K562 (cell line): ENCODE results near the gene CCNY. TPM values are rescaled to one million over a fixed set of nuclear protein-coding genes. Genes with fewer than 3 reads are reported as not detected.

Source experiments
- ATF4 ChIP-seq: fragments of 450-650 bp; formaldehyde crosslinking; IDR thresholded peaks from 2 replicates; pipeline ENCODE4 v1.4.0; 2022; ENCODE audit warnings: mild to moderate bottlenecking, moderate library complexity
- BRCA1 ChIP-seq, 2 experiments: fragments of 450-650 bp in 1 of 2; sonication (generic) in 1 of 2; formaldehyde crosslinking in 1 of 2; IDR thresholded peaks; 2 replicates each; pipeline versions ENCODE4 v1.5.0 to v1.6.1; 2017 to 2020; ENCODE audit warnings: mild to moderate bottlenecking in 1 of 2, missing genetic modification reagents in 1 of 2
- CEBPB ChIP-seq: fragments of 450-650 bp; IDR thresholded peaks from 2 replicates; pipeline ENCODE4 v1.6.1; 2016; ENCODE audit warnings: missing genetic modification characterization, missing compliant biosample characterization
- CEBPG ChIP-seq, 3 experiments: fragments of 200-800 bp in 1 of 3; sonication (Bioruptor generic) in 1 of 3; sonication (generic) in 1 of 3; formaldehyde crosslinking in 1 of 3; IDR thresholded peaks in 2 of 3; conservative IDR thresholded peaks in 1 of 3; 2 replicates each; pipeline versions ENCODE4 v1.6.1 to v1.8.0; 2016 to 2022; ENCODE audit warnings: missing compliant biosample characterization in 2 of 3, missing genetic modification characterization in 2 of 3, mild to moderate bottlenecking in 1 of 3, missing genetic modification reagents in 1 of 3
- FOXA3 ChIP-seq, 2 experiments: fragments of 450-650 bp in 1 of 2; sonication (generic) in 1 of 2; formaldehyde crosslinking; IDR thresholded peaks in 1 of 2; conservative IDR thresholded peaks in 1 of 2; 2 replicates each; pipeline versions ENCODE4 v1.4.0 to v1.8.0; 2020 to 2022; ENCODE audit warnings: mild to moderate bottlenecking in 2 of 2, missing genetic modification reagents in 1 of 2
- MYC ChIP-seq, 2 experiments: fragments of 250-450 bp in 1 of 2; sonication (Bioruptor Pico) in 1 of 2; IDR thresholded peaks; 2 replicates each; pipeline versions ENCODE4 v1.5.1 to v1.6.1; 2012 to 2021; ENCODE audit warnings: low read depth in 2 of 2, borderline replicate concordance in 1 of 2, improper control_type of control experiment in 1 of 2, low read length in 1 of 2, mild to moderate bottlenecking in 1 of 2, moderate library complexity in 1 of 2
- NFRKB ChIP-seq: fragments of 450-650 bp; IDR thresholded peaks from 2 replicates; pipeline ENCODE4 v1.6.1; 2016; ENCODE audit warnings: low read depth
- NRF1 ChIP-seq, 2 experiments: fragments of 450-650 bp; IDR thresholded peaks in 1 of 2; conservative IDR thresholded peaks in 1 of 2; 2 replicates each; pipeline ENCODE4 v1.6.1; 2014; ENCODE audit warnings: mild to moderate bottlenecking in 2 of 2
- STAT5B ChIP-seq: fragments of 250-450 bp; sonication (Bioruptor Pico); IDR thresholded peaks from 2 replicates; pipeline ENCODE4 v1.8.0; 2021; ENCODE audit warnings: mild to moderate bottlenecking, inconsistent platforms
- ZFP36 ChIP-seq: fragments of 150-350 bp; IDR thresholded peaks from 2 replicates; pipeline ENCODE4 v1.6.1; 2018; ENCODE audit warnings: low read length, low read depth; ENCODE audit not compliant: partially characterized antibody
- ZNF79 ChIP-seq: fragments of 250-450 bp; sonication (Bioruptor Pico); IDR thresholded peaks from 2 replicates; pipeline ENCODE4 v1.4.0; 2020; ENCODE audit warnings: low read depth, mild to moderate bottlenecking, moderate library complexity
- polyA plus RNA-seq, 8 experiments: library from polyadenylated mRNA; depleted of rRNA in 4 of 8; stranded (reverse) in 5 of 8; unstranded in 3 of 8; fragments of >200 nt; fragmentation: Nextera tagmentation in 2 of 8; fragmentation: Illumina TruSeq in 1 of 8; extraction: Ambion mirVana in 2 of 8; extraction: Trizol in 1 of 8; gene quantifications; 2 replicates each; pipeline versions ENCODE4 v1.2.1 to v1.2.3, GENCODE V29; 2011 to 2014; ENCODE audit warnings: inconsistent platforms in 1 of 8, missing spikeins in 1 of 8
- total RNA-seq, 7 experiments: library from RNA; depleted of rRNA in 6 of 7; stranded (reverse); fragments of >200 nt in 6 of 7; fragmentation: Illumina TruSeq in 2 of 7; extraction: Trizol in 2 of 7; gene quantifications; 2 replicates each; pipeline versions ENCODE4 v1.2.1 to v1.2.3, GENCODE V29; 2011 to 2021; ENCODE audit warnings: low replicate concordance in 1 of 7

Gene CCNY
- total and polyA plus RNA-seq, 9 of the 15 experiments (the other 6 are each of a cell fraction or from before 2014, with no cell fraction given) = 8.4 to 109 (median 38.6) TPM

- TF ChIP-seq ATF4 (CRISPR knock-in tag) (0 out of 2 replicates have a peak, but pooled peaks have one; percentile 24), CEBPB (tag) (0 out of 2 replicates have a peak, but pooled peaks have one; percentile 38), MYC (IDR thresholded peaks at IDR 0.05; ENCODE audit: low read depth, low read length) (no peak), MYC (CRISPR knock-in tag; IDR thresholded peaks at IDR 0.05; ENCODE audit: borderline replicate concordance, low read depth) (no peak), FOXA3 (CRISPR knock-in tag; conservative IDR thresholded peaks at IDR 0.05 in 1 of 2, IDR thresholded peaks at IDR 0.05 in 1 of 2) (no peak), NRF1 (conservative IDR thresholded peaks at IDR 0.05 in 1 of 2, IDR thresholded peaks at IDR 0.05 in 1 of 2) (no peak), ZFP36 (no peak), CEBPG (CRISPR knock-in tag; IDR thresholded peaks at IDR 0.05) (no peak), CEBPG (tag; conservative IDR thresholded peaks at IDR 0.05 in 1 of 2, IDR thresholded peaks at IDR 0.05 in 1 of 2) (peak; percentile 79 to 82), BRCA1 (IDR thresholded peaks at IDR 0.05) (no peak), BRCA1 (CRISPR knock-in tag; IDR thresholded peaks at IDR 0.05) (no peak), STAT5B (CRISPR knock-in tag) (no peak), NFRKB (no peak), ZNF79 (CRISPR knock-in tag) (no peak)
Observed at GRCh38 chr10:35289198-35289597, 47.1 kb upstream of the CCNY start (continued).
